Endothelial cell of umbilical vein (primary cell): Measurements from ENCODE around the gene PRUNE2. TPM values are rescaled to one million over a fixed set of nuclear protein-coding genes. Genes with fewer than 3 reads are reported as not detected.

Source experiments
- BruUV-seq: library from RNA; stranded (reverse); fragments of 400-500 nt; replicated peaks from 2 replicates; lab custom pipeline; 2021; lab: Mats Ljungman, UMichigan
- CTCF ChIA-PET: fragments of 300-600, 350-600 bp; sonication (Branson Sonifier 250); formaldehyde crosslinking; loops from one replicate; lab custom pipeline; 2021; ENCODE audit warnings: antibody characterized with exemption, inconsistent platforms; lab: Charles Lee
- POLR2A ChIA-PET: fragments of 300-600, 350-600 bp; sonication (Branson Sonifier 250); formaldehyde crosslinking; loops from one replicate; lab custom pipeline; 2021; ENCODE audit warnings: antibody characterized with exemption, inconsistent platforms; lab: Charles Lee
- DNase-seq: peaks from one replicate; pipeline ENCODE4 v3.0.0-alpha.2; 2011; ENCODE audit warnings: low read depth, low spot score
- FAIRE-seq: peaks from 2 replicates; lab custom pipeline; 2011; peaks lifted over from hg19 to GRCh38; lab: Jason Lieb, UNC
- H2AFZ ChIP-seq: 2 replicates; pipeline ENCODE4 v1.6.0; 2012; ENCODE audit warnings: low read depth, low read length, control low read depth, inconsistent platforms
- H3K27ac ChIP-seq: 2 replicates; pipeline ENCODE4 v1.5.1; 2011; ENCODE audit warnings: low read depth, mild to moderate bottlenecking, control low read depth, low read length, moderate library complexity; ENCODE audit not compliant: insufficient read depth
- H3K27me3 ChIP-seq, 2 experiments: 2 replicates each; pipeline versions ENCODE4 v1.6.0 to v1.6.1; 2011; ENCODE audit warnings: low read length in 2 of 2, mixed read lengths in 1 of 2; ENCODE audit not compliant: control insufficient read depth in 2 of 2, insufficient read depth in 2 of 2
- H3K36me3 ChIP-seq, 2 experiments: 2 replicates in 1 of 2; 3 replicates in 1 of 2; pipeline ENCODE4 v1.5.1; 2011; ENCODE audit warnings: low read length in 2 of 2, mild to moderate bottlenecking in 1 of 2, moderate library complexity in 1 of 2; ENCODE audit not compliant: control insufficient read depth in 2 of 2, insufficient read depth in 2 of 2; ENCODE audit errors: extremely low read depth in 1 of 2
- H3K4me1 ChIP-seq: 3 replicates; pipeline ENCODE4 v1.5.1; 2011; ENCODE audit warnings: mild to moderate bottlenecking, low read length; ENCODE audit not compliant: control insufficient read depth, insufficient read depth; ENCODE audit errors: extremely low read depth
- H3K4me2 ChIP-seq: 2 replicates; pipeline ENCODE4 v1.6.1; 2011; ENCODE audit warnings: low read length, control low read depth, mixed read lengths; ENCODE audit not compliant: insufficient read depth
- H3K4me3 ChIP-seq, 3 experiments: fragments of 200-600 bp in 1 of 3; sonication (generic), shearing (Covaris generic) in 1 of 3; replicated peaks in 1 of 3; 2 replicates each; pipeline ENCODE4 v1.5.1; 2011 to 2016; ENCODE audit warnings: control low read depth in 3 of 3, low read length in 3 of 3, mild to moderate bottlenecking in 2 of 3, inconsistent platforms in 1 of 3, low read depth in 1 of 3, moderate library complexity in 1 of 3; ENCODE audit not compliant: insufficient read depth in 1 of 3
- H3K79me2 ChIP-seq: 2 replicates; pipeline ENCODE4 v1.6.0; 2012; ENCODE audit warnings: low read length, inconsistent platforms; ENCODE audit not compliant: control insufficient read depth, insufficient read depth
- H3K9ac ChIP-seq: replicated peaks from 2 replicates; pipeline ENCODE3; 2011; ENCODE audit warnings: low read length, control low read depth; ENCODE audit not compliant: insufficient read depth; ENCODE audit errors: extremely low read depth
- H3K9me1 ChIP-seq: replicated peaks from 3 replicates; pipeline ENCODE4 v1.6.0; 2011; ENCODE audit warnings: mild to moderate bottlenecking, low read length; ENCODE audit not compliant: control insufficient read depth, insufficient read depth; ENCODE audit errors: extremely low read depth
- H3K9me3 ChIP-seq: replicated peaks from 2 replicates; pipeline ENCODE4 v1.5.1; 2012; ENCODE audit warnings: low read length, inconsistent platforms; ENCODE audit not compliant: control insufficient read depth, insufficient read depth
- H4K20me1 ChIP-seq: replicated peaks from 2 replicates; pipeline ENCODE3; 2011; ENCODE audit warnings: mild to moderate bottlenecking, low read length; ENCODE audit not compliant: control insufficient read depth, insufficient read depth; ENCODE audit errors: extremely low read depth
- CTCF ChIP-seq, 2 donors: IDR thresholded peaks; 1 replicate in 1 of 2; 2 replicates in 1 of 2; pipeline ENCODE4 v1.5.1; 2011; ENCODE audit warnings: low read length in 2 of 2, mild to moderate bottlenecking in 2 of 2, moderate library complexity in 2 of 2, control low read depth in 1 of 2, inconsistent platforms in 1 of 2, low read depth in 1 of 2; ENCODE audit not compliant: insufficient read depth in 1 of 2; ENCODE audit errors: extremely low read depth in 1 of 2
- EZH2 ChIP-seq: IDR thresholded peaks from 2 replicates; pipeline ENCODE4 v1.6.1; 2012; ENCODE audit warnings: borderline replicate concordance, low read depth, mild to moderate bottlenecking, moderate library complexity, low read length, inconsistent platforms; ENCODE audit not compliant: severe bottlenecking
- FOS ChIP-seq: IDR thresholded peaks from 2 replicates; pipeline ENCODE4 v1.6.1; 2011; ENCODE audit warnings: mild to moderate bottlenecking, low read length, moderate library complexity, borderline replicate concordance; ENCODE audit not compliant: insufficient read depth
- GATA2 ChIP-seq: IDR thresholded peaks from 2 replicates; pipeline ENCODE4 v1.7.0; 2011; ENCODE audit warnings: low read depth, mild to moderate bottlenecking, moderate library complexity, mixed read lengths, low read length; ENCODE audit not compliant: insufficient read length, insufficient read depth
- JUN ChIP-seq: IDR thresholded peaks from 2 replicates; pipeline ENCODE4 v1.6.1; 2011; ENCODE audit warnings: borderline replicate concordance, low read depth; ENCODE audit not compliant: insufficient read length, insufficient read depth
- MAX ChIP-seq: IDR thresholded peaks from 2 replicates; pipeline ENCODE4 v1.6.1; 2011; ENCODE audit not compliant: insufficient read depth, insufficient read length
- MYC ChIP-seq: IDR thresholded peaks from one replicate; pipeline ENCODE4 v1.6.1; 2011; ENCODE audit warnings: mild to moderate bottlenecking, low read depth, low read length
- POLR2A ChIP-seq: IDR thresholded peaks from 2 replicates; pipeline ENCODE4 v1.6.1; 2012; ENCODE audit warnings: low read depth, mild to moderate bottlenecking, control low read depth, low read length
- POLR2AphosphoS5 ChIP-seq: IDR thresholded peaks from 2 replicates; pipeline ENCODE4 v1.6.1; 2012; ENCODE audit warnings: low read depth, mild to moderate bottlenecking, control low read depth, low read length, moderate library complexity; ENCODE audit not compliant: insufficient read depth
- dilution Hi-C: fragments of 300-500 bp; cut with MboI; formaldehyde crosslinking; loops from one replicate; pipeline ENCODE4 v1.15.0; 2019; ENCODE audit warnings: low sequenced_read_pairs; ENCODE audit not compliant: extremely low pct_ligation_motif_present
- intact Hi-C: fragments of 100-400 bp; cut with micrococcal nuclease; formaldehyde crosslinking; loops from one replicate; pipeline ENCODE4 v1.10.0; 2022
- polyA plus RNA-seq, 4 experiments: library from polyadenylated mRNA; depleted of rRNA in 3 of 4; stranded (reverse) in 3 of 4; unstranded in 1 of 4; fragments of >200 nt; gene quantifications; 2 replicates each; pipeline versions ENCODE4 v1.2.1 to v1.2.3, GENCODE V29; 2011 to 2012; ENCODE audit warnings: missing spikeins in 1 of 4
- total RNA-seq: library from RNA; stranded (reverse); gene quantifications from 2 replicates; pipeline ENCODE4 v1.2.3, GENCODE V29; 2021

Gene PRUNE2
- total and polyA plus RNA-seq, 2 donors (not counting 3 experiments of a cell fraction or from before 2014, with no cell fraction given): 15.8 to 21.7 TPM

- no TSS peak for BruUV-seq
- CTCF ChIA-PET: interaction anchor here (1.1 to 1.2 kb wide), 3 partner anchors 16 to 137 kb away, joined by 3 read pairs; no protein-coding TSS in a partner anchor
- Histone ChIP-seq H4K20me1 (no peaks in the 10 kb centered on the region), H3K4me1 (no peaks in the 10 kb centered on the region), H3K4me3 (no peak overlapping the region), H3K36me3 (no peaks in the 10 kb centered on the region), H3K4me2 (no peak overlapping the region), H3K9me1 (no peaks in the 10 kb centered on the region), H3K9ac (no peak overlapping the region), H3K27ac (no peak overlapping the region), H3K9me3 (no peaks in the 10 kb centered on the region), H3K27me3 (peaks cover 2 to 6% of the 10 kb centered on the region in 2 experiments), H3K79me2 (no peaks in the 10 kb centered on the region), H2AFZ (no peak overlapping the region)
- intact Hi-C loops (no loop called here), dilution Hi-C loops (no loop called here)
- POLR2A ChIA-PET: no interaction called here
- TF ChIP-seq POLR2A: no peak
- TF ChIP-seq CTCF (IDR thresholded peaks at IDR 0.05; ENCODE audit: extremely low read depth in 1 of 2, insufficient read depth in 1 of 2, low read depth in 1 of 2, low read length in 2 of 2): no peak
- no peak for TF ChIP-seq POLR2AphosphoS5
- no peak for TF ChIP-seq EZH2
- no peak for TF ChIP-seq JUN
- TF ChIP-seq FOS: no peak
- TF ChIP-seq MAX: no peak
- TF ChIP-seq MYC: no peak
- no peak for TF ChIP-seq GATA2
- DNase-seq: no peak
- no peak for FAIRE-seq
Measured at GRCh38 chr9:76911971-76912370, 6.1 kb upstream of the PRUNE2 start.
